G401.6 (cell line): ENCODE results near the gene ZYX.

Source experiments
- FAIRE-seq: peaks from 2 replicates; lab custom pipeline; 2012; peaks lifted over from hg19 to GRCh38; lab: Jason Lieb, UNC

The ZYX gene

DNA sequence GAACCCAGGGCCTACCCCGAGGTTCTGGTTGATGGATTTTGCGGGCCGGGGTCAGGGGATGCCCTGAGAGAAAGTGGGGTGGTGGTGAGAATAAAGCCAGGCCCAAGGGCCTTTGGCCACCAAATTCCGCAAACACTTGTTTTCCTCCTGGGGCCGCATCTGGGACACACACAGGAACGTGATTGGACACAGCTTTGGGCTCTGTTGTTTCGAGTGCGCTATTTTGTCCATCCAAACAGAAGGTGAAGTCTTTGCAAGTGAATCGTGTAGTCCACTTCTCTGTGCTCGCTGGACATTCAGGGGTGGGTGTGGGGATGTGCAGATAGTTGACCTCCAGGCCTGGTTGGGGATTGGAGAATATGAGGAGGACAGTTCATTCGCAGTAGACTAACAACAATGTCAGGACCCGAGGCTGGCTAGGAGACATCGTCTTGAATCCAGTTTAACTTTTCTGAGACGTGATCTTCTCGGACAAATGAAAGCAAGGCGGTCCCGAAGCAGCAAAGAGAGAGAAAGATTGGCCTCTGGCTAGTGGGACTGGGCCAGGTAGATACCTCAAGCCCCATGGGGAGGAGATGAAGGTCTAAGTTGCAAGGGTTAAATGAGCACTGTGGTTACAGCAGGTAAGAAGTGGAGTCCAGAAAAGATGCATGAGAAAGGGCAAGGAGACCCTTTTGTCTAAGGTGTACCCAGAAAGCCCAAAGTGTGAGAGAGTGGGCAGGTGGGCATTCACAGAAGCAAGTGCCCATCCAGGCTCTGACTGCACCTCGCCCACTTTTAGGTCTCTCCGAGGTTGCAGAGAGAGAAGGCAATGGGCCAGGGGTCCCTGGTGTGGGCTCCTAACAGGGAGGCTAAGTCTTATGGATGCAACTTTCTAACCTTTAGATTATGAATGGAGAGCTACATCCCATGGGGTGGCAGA, 17.9 kb upstream of the ZYX start:
- FAIRE-seq = no peak

GRCh38 chr7:143367972-143368371, 13.2 kb upstream of the ZYX start:
- FAIRE-seq = no peak

DNA sequence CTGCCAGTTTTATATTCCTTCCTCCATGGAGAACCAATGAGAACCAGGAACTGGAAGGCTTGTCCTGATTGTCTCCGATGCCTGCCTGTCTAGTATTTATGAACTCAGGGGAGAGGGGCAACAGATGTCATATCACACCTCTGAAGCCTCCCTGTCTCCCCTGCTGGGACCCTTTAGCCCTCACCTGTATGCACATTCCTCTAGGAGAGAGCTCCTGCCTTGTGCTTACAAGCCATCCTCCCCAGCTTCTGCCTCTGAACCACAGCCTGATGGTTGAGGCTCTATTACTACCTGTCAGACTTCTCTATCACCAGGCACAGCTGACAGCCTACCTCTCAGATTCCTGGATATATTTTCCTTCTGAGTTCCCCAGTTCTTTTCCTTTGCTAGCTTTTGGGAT, 12.8 kb upstream of the ZYX start:
- FAIRE-seq = no peak

DNA sequence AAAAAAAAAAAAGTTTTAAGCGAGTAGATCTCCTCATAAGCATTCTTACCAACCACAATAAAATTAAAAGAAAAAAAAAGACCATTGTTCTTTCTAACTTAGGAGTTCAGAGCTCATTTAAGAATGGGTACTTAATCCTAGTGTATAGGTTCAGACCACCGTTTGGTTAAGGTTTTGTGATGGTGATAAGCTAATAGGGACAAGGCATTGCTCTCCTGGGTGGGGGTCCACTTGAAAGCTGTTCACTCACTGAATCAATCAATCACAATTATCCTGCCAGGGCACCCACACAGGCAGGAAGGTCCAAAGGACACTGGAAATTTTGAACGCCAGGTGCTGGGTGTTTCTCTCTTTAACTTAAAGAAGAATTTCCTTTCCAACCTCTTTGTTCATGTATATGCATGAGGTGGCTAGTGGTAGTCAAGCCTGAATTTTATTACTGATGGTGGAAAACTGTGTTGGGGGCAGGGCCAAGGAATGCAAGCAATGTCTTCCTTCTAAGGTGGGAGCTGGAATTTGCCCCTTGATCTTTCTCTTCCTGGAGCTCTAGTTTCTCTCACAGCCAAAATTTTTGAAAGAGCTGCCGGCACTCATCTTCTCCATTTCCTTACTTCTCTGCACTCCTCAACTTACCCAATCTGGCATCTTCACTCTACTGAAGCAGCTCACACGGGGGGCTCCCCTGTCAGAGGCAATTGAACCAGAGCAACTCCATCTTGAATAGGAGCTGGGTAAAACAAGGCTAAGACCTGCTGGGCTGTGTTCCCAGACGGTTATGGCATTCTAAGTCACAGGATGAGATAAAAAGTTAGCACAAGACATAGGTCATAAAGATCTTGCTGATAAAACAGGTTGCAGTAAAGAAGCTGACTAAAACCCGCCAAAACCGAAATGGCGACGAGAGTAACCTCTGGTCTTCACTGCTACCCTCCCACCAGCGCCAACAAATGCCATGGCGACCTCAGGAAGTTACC, 11.2 kb upstream of the ZYX start:
- FAIRE-seq = no peak

GRCh38 chr7:143372070-143372469, 9.1 kb upstream of the ZYX start:
- FAIRE-seq = no peak

DNA sequence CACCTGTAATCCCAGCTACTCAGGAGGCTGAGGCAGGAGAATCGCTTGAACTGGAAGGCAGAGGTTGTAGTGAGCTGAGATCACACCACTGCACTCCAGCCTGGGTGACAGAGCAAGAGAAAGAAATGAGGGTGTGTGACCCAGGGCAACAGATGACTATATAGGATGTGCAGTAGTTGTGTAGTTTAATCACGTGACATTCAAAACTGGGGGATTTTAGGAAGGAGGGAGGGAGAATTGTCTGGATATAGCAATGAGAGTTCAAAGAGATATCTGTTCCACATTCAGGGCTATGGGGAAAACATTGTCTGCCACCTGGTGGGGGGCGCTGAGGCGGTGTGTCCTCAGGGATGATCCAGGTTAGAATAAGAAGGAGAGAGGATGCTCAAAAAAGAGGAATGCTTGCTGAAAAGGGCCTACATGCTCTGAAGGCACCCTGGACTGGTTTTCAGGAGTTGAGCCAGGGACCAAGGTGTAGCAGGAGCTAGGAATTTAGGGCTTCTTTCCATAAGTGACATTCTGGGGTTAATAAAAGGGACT, 7.8 kb upstream of the ZYX start:
- no peak for FAIRE-seq

GRCh38 chr7:143374561-143374960, 6.6 kb upstream of the ZYX start:
- FAIRE-seq = no peak

- FAIRE-seq = no peak
Observed at GRCh38 chr7:143375298-143376034, 5.7 kb upstream of the ZYX start.

GRCh38 chr7:143376396-143376795, 4.7 kb upstream of the ZYX start:
- FAIRE-seq = no peak

DNA sequence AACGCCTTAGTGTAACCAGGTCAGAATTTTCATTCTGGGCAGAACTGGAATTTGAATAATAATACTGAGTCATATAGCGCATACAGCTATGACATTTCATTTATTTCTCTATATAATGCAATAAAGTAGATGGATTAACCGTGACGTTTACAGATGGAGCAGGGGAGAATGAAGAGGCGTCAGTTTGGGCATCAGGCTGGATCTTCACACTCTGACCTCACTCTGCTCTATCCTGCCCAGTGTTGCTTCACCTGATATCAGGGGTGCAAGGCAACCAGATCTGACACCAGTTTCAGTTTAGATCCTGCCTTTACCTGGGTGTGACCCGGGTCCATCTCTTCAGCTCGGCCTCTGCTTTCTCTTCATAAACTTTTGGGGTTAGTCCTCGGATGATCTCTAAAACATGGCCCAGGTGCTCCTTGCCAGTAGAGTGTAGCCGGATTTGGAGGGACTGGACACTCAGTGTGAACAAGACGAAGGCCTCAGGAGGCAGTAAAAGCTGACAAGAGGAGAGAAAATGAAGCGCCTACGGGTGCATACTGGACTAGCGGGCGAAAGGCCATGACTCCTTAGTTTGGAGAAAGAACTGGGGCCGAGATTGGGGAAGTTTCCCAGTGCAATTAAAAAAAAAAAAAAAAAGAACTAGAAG, 1.4 kb upstream of the ZYX start:
- no peak for FAIRE-seq

DNA sequence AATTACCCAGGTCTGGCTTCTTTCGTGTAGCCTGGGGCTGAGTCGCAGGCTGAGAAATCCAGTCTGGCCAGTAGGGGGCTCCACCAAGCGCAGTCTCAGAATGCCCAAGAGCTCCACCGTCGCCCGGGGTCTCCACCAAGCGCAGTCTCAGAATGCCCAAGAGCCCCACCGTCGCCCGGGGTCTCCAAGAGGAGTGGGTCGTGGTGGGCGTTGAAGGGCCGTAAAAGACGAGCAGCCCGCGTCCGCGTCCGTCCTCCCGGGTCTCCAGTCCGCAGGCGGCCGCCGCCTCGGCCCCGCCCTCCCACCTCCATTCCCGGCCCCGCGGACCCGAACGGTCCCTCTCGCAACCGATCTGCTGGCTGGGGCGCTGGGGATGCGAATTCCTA, 892 bp upstream of the ZYX start:
- FAIRE-seq = no peak

DNA sequence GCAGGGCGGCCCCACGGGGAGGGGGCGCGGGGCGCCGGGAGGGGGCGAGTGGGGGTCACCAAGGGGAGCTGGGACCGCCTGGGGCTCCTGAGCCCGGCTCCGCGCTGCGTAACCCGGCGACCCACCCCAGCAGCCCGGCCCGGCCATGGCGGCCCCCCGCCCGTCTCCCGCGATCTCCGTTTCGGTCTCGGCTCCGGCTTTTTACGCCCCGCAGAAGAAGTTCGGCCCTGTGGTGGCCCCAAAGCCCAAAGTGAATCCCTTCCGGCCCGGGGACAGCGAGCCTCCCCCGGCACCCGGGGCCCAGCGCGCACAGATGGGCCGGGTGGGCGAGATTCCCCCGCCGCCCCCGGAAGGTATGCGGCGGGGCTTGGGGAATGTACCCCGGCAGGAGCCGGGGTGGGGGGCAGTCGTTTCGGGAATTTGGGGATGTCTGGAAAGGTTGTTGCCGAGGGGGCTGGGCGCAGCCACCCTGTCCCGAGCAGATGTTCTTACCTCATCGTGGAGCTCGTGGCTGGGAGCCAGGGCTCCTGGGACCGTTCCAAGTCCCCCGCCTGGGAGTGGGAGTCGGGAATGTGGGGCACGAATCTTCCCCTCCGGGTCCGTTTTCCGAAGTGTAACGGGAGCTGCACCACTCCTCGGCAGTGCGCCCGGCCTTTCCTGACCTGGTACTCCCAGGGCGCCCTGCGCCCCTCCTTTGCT, 431 bp downstream of the ZYX start:
- FAIRE-seq = no peak

DNA sequence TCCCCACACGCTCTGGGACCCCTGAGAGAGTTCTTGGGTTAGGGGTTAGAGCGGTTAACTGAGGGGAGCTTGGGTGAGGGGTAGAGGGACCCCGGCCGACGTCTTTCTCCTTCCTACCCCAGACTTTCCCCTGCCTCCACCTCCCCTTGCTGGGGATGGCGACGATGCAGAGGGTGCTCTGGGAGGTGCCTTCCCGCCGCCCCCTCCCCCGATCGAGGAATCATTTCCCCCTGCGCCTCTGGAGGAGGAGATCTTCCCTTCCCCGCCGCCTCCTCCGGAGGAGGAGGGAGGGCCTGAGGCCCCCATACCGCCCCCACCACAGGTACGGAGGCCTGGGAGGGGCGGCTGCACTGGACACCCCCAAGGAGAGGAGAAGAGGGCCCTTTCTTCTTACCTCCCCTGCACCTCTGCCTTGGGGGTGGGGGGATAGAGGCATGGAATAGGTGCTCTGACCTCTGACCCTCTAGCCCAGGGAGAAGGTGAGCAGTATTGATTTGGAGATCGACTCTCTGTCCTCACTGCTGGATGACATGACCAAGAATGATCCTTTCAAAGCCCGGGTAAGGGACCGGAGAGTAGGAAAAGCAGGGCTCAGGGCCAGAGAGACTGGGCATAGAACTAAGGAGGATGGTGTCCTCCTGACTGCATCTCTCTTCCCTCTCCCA, 1.1 kb downstream of the ZYX start:
- FAIRE-seq = no peak

GRCh38 chr7:143382791-143383641, 1.9 kb downstream of the ZYX start:
- no peak for FAIRE-seq

DNA sequence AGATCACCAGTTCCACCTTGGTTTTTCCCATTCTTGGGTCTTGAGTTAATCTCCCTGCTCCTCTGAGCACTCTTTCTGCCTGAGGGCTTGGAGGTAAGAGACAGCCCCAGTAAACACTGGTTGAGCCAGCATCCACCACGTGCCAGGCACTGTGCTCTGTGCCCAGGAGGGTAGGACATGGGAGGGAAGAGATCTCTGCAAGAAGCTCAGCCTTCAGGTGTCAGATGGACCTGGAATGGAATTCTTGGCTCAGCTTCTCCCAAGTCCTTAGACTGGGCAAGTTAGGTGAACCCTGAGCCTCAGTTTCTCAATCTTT, 2.5 kb downstream of the ZYX start:
- FAIRE-seq = no peak

DNA sequence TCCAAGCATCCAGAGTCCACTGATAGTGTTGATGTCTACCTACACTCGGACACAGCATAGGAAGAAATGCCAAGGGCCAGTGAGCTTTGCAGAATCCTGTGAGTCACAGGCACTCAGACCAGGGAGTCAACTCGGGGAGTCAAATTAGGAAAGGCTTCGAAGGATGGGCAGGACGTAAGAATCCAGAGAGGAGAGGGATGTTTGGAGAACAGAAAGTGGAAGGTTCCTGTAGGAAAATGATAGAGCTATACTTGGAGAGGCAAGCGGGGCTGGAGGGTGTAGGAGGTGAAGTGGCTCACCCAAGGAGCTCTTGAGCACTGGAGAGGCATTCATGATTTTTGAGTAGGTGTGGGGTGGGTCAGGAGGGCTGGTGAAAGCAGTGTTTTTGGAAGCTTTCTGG, 3.0 kb downstream of the ZYX start:
- FAIRE-seq = no peak

DNA sequence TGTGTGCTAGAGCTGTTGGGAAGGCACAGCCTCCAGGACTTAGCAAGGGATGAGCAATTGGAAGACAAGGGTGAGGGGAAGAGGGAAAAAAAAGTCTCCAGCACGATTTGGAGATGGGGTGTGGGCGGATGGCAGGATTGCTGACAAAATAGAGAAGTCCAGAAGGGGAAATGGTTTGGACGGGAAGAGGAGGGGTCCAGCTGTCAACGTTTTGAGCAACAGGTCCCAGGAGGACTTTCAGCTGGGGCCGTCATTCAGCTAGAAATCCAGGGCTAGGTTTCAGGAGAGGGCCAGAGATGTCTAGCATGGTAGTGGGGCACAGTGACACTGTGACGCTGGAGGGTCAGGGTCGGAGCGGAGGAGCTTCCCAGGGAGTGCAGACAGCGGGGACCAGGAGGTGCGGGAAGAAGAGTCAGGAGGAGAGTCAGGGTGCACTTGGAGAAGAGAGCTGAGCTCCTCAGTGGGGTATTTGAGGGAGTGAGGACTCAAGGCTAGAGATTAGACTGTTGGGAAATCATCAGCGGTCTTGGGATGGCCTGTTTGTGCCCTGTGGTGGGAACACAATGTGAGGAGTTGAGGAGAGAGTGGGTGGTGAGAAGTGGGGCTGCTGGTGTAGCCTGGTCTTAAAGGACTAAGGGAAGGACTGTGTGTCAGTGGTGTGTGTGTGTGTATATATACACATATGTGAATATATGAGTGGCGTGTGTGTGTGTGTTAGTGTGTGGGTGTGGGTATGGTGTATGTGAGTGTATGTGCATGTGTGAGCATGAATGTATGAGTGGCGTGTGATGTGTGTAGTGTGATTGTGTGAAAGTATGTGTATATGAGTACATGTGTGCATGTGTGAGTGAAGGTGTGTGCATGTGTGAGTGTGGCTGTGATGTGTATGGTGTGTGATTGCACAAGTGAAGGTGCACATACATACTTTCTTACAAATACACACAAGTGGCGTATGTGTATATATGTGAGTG, 3.8 kb downstream of the ZYX start:
- FAIRE-seq = no peak
